HCT116 (cell line): ENCODE data around the gene SIGLEC12. TPM values are rescaled to one million over a fixed set of nuclear protein-coding genes. Genes with fewer than 3 reads are reported as not detected.

Source experiments
- ATAC-seq: fragments of 200-7000 bp; cut with Tn5 transposase; 2 replicates; pipeline ENCODE4 v1.9.1; 2020; ENCODE audit warnings: mild to moderate bottlenecking, moderate library complexity
- BruUV-seq: library from RNA; stranded (reverse); fragments of 400-500 nt; replicated peaks from 2 replicates; lab custom pipeline; 2021; lab: Mats Ljungman, UMichigan
- CTCF ChIA-PET: fragments of 300-600 bp; sonication (Branson Sonifier 250); formaldehyde crosslinking; loops from one replicate; lab custom pipeline; 2021; ENCODE audit warnings: antibody characterized with exemption; lab: Charles Lee
- POLR2A ChIA-PET: fragments of 300-600, 350-600 bp; sonication (Branson Sonifier 250); formaldehyde crosslinking; loops from one replicate; lab custom pipeline; 2021; ENCODE audit warnings: antibody characterized with exemption; lab: Charles Lee
- RAD21 ChIA-PET, 2 experiments: fragments of 300-600 bp; sonication (Branson Sonifier 250); formaldehyde crosslinking; loops; one replicate each; lab custom pipeline; 2023; ENCODE audit warnings: low total read pairs in 2 of 2; ENCODE audit not compliant: uncharacterized antibody in 2 of 2, unreplicated experiment in 2 of 2, low non-redundant PET in 1 of 2; lab: Charles Lee
- DNase-seq: peaks from one replicate; pipeline ENCODE4 v3.0.0-alpha.2; 2010; ENCODE audit warnings: low read depth, low spot score
- H2AFZ ChIP-seq: fragments of 200-600 bp; shearing (Covaris generic), sonication (generic); 2 replicates; pipeline ENCODE4 v1.6.1; 2017; ENCODE audit warnings: low read depth, mixed run types, mixed read lengths, antibody characterized with exemption, low read length; ENCODE audit not compliant: poor library complexity, severe bottlenecking
- H3K27ac ChIP-seq: 2 replicates; pipeline ENCODE4 v1.5.1; 2012; ENCODE audit warnings: low read depth, low read length
- H3K27me3 ChIP-seq: fragments of 200-600 bp; sonication (generic); 2 replicates; pipeline ENCODE4 v1.6.1; 2016; ENCODE audit warnings: mixed run types, low read length, mixed read lengths; ENCODE audit not compliant: insufficient read depth
- H3K36me3 ChIP-seq, 2 experiments: fragments of 200-500 bp in 1 of 2; fragments of 200-600 bp in 1 of 2; sonication (Bioruptor generic) in 1 of 2; sonication (generic) in 1 of 2; 2 replicates each; pipeline versions ENCODE4 v1.5.1 to v1.6.1; 2014 to 2016; ENCODE audit warnings: low read length in 2 of 2, inconsistent platforms in 1 of 2, mixed read lengths in 1 of 2, mixed run types in 1 of 2; ENCODE audit not compliant: insufficient read depth in 2 of 2, control insufficient read depth in 1 of 2
- H3K4me1 ChIP-seq, 2 experiments: fragments of 200-600 bp in 1 of 2; sonication (generic) in 1 of 2; 2 replicates each; pipeline versions ENCODE4 v1.5.1 to v1.6.1; 2012 to 2017; ENCODE audit warnings: low read length in 2 of 2, inconsistent platforms in 1 of 2, mild to moderate bottlenecking in 1 of 2, mixed read lengths in 1 of 2, mixed run types in 1 of 2, moderate library complexity in 1 of 2; ENCODE audit not compliant: insufficient read depth in 2 of 2, control insufficient read depth in 1 of 2
- H3K4me2 ChIP-seq: fragments of 200-600 bp; sonication (generic); 2 replicates; pipeline ENCODE4 v1.6.1; 2017; ENCODE audit warnings: mixed run types, low read length, mixed read lengths
- H3K4me3 ChIP-seq, 2 experiments: fragments of 200-600 bp in 1 of 2; sonication (generic) in 1 of 2; replicated peaks in 1 of 2; 2 replicates each; pipeline ENCODE4 v1.5.1; 2011 to 2016; ENCODE audit warnings: low read length in 2 of 2, control low read depth in 1 of 2, low read depth in 1 of 2, mild to moderate bottlenecking in 1 of 2, mixed read lengths in 1 of 2, mixed run types in 1 of 2
- H3K79me2 ChIP-seq: fragments of 200-600 bp; sonication (generic); 2 replicates; pipeline ENCODE4 v1.6.1; 2017; ENCODE audit warnings: mild to moderate bottlenecking, mixed run types, low read length, moderate library complexity, mixed read lengths; ENCODE audit not compliant: insufficient read depth
- H3K9ac ChIP-seq: fragments of 200-600 bp; sonication (generic); 2 replicates; pipeline ENCODE4 v1.6.1; 2016; ENCODE audit warnings: low read length, mixed read lengths
- H3K9me2 ChIP-seq: fragments of 200-600 bp; sonication (generic), shearing (Covaris generic); 2 replicates; pipeline ENCODE4 v1.6.1; 2017; ENCODE audit warnings: mixed run types, mild to moderate bottlenecking, moderate library complexity; ENCODE audit not compliant: insufficient read depth
- H3K9me3 ChIP-seq, 2 experiments: fragments of 200-500 bp in 1 of 2; fragments of 200-600 bp in 1 of 2; sonication (Bioruptor generic) in 1 of 2; sonication (generic) in 1 of 2; 2 replicates each; pipeline ENCODE4 v1.6.1; 2014 to 2017; ENCODE audit warnings: low read length in 2 of 2, mixed read lengths in 2 of 2, inconsistent platforms in 1 of 2, low read depth in 1 of 2, mild to moderate bottlenecking in 1 of 2, mixed run types in 1 of 2, moderate library complexity in 1 of 2; ENCODE audit not compliant: control insufficient read depth in 1 of 2, insufficient read depth in 1 of 2
- H4K20me1 ChIP-seq: fragments of 200-600 bp; sonication (generic), shearing (Covaris generic); 2 replicates; pipeline ENCODE4 v1.6.1; 2017; ENCODE audit warnings: mixed run types, mild to moderate bottlenecking, moderate library complexity; ENCODE audit not compliant: insufficient read depth
- ATF3 ChIP-seq: IDR thresholded peaks from 2 replicates; pipeline ENCODE4 v1.6.1; 2012
- EGR1 ChIP-seq: IDR thresholded peaks from 2 replicates; pipeline ENCODE4 v1.6.1; 2012; ENCODE audit warnings: low read depth
- TCF7L2 ChIP-seq: IDR thresholded peaks from 2 replicates; pipeline ENCODE4 v1.7.0; 2011; ENCODE audit warnings: borderline replicate concordance, inconsistent platforms; ENCODE audit not compliant: insufficient read depth, insufficient read length; ENCODE audit errors: extremely low read depth
- YY1 ChIP-seq: IDR thresholded peaks from 2 replicates; pipeline ENCODE4 v1.6.1; 2011; ENCODE audit warnings: low read length, low read depth, moderate library complexity, mild to moderate bottlenecking; ENCODE audit not compliant: insufficient replicate concordance; ENCODE audit errors: extremely low read depth
- ZBTB33 ChIP-seq: IDR thresholded peaks from 2 replicates; pipeline ENCODE4 v1.6.1; 2011; ENCODE audit warnings: mild to moderate bottlenecking, low read length, moderate library complexity; ENCODE audit not compliant: insufficient replicate concordance; ENCODE audit errors: extremely low read depth
- ZFX ChIP-seq: fragments of 450-650 bp; IDR thresholded peaks from 2 replicates; pipeline ENCODE4 v1.6.1; 2017
- ZNF274 ChIP-seq: fragments of 200-500 bp; sonication (Bioruptor generic); IDR thresholded peaks from 2 replicates; pipeline ENCODE4 v1.6.1; 2014; ENCODE audit warnings: mild to moderate bottlenecking, low read depth, low read length, inconsistent platforms
- intact Hi-C: fragments of 100-400 bp; cut with micrococcal nuclease; formaldehyde crosslinking; loops from 2 replicates; pipeline ENCODE4 v1.10.0; 2022
- total RNA-seq: library from RNA; stranded (reverse); gene quantifications from one replicate; pipeline ENCODE4 v1.2.1, GENCODE V29; 2021; ENCODE audit not compliant: unreplicated experiment

The SIGLEC12 gene
- total RNA-seq, 1 experiment from 2014 or later = not detected

GRCh38 chr19:51477344-51477743, 24.3 kb downstream of the SIGLEC12 start:
- Histone ChIP-seq H3K27me3 (peaks cover 7% of the 10 kb centered on the region; the same call in 1 of the 2 replicates), H3K4me2 (no peak overlapping the region), H3K79me2 (no peaks in the 10 kb centered on the region), H3K4me3 (no peak overlapping the region), H3K9ac (no peak overlapping the region), H2AFZ (no peak overlapping the region), H3K36me3 (no peaks in the 10 kb centered on the region), H3K9me3 (no peaks in the 10 kb centered on the region), H3K4me1 (peaks cover 4 to 13% of the 10 kb centered on the region in 2 experiments; a peak in 2 of 4 replicates), H3K9me2 (no peaks in the 10 kb centered on the region), H3K27ac (no peak overlapping the region), H4K20me1 (no peaks in the 10 kb centered on the region)
- intact Hi-C loops = no loop called here
- ATAC-seq = no peak
- RAD21 ChIA-PET = no interaction called here
- TF ChIP-seq EGR1 = no peak
- no peak for TF ChIP-seq ZFX
- no peak for TF ChIP-seq TCF7L2
- no peak for TF ChIP-seq ZBTB33
- TF ChIP-seq ATF3 = no peak
- no peak for TF ChIP-seq YY1
- TF ChIP-seq ZNF274 = no peak
- no TSS peak for BruUV-seq
- CTCF ChIA-PET = no interaction called here
- no peak for DNase-seq
- POLR2A ChIA-PET = no interaction called here
